GM21381 (cell line): ENCODE data around the gene PYGB.
A peak's percentile ranks its signal among the peaks of the same experiment; 100 is the strongest.

Experiments used
- ATAC-seq: cut with Tn5 transposase; IDR thresholded peaks from one replicate; pipeline ENCODE4 v1.9.1; 2021; ENCODE audit warnings: mild to moderate bottlenecking, moderate library complexity; ENCODE audit not compliant: unreplicated experiment

PYGB gene

DNA sequence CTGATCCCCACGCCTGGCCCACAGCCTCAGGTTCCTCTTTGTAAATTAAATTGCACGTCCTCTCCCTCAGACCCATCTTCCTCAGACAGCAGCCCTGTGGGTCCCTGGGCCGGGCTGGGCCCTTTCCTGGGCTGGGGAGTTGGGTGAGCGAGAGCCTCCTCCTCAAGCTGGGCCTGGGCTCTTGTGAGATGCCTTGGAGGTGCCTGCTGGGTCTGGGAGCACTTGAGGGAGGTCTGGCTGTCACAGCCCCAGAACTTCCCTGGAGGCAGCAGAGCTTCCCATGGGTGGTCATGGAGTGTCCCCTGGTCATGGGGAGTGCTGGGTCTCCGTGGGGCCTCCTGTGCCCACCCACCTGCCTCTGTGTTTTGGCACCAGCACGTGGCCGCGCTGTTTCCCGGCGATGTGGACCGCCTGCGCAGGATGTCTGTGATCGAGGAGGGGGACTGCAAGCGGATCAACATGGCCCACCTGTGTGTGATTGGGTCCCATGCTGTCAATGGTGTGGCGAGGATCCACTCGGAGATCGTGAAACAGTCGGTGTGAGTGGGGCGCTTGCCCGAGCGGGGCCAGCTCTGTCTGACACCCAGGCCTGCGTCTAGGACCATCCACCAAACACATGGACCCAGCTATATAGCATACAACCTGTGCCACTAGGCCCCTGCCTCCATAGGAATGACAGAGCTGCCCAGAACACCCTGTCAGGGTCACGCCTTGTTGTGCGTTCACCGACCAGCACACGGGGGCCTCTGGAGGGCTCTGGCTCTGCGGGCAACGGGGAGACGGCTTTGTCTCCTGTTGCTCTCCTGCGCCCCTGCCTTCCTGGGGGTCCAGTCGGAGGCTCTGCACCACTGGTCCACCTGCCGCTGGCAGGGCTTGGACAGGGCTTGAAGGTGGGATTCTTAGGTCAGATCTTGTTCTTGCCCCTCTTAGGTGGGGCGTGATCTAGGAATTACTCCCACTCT is 33.0 kb downstream of the PYGB start:
- ATAC-seq, result no peak

DNA sequence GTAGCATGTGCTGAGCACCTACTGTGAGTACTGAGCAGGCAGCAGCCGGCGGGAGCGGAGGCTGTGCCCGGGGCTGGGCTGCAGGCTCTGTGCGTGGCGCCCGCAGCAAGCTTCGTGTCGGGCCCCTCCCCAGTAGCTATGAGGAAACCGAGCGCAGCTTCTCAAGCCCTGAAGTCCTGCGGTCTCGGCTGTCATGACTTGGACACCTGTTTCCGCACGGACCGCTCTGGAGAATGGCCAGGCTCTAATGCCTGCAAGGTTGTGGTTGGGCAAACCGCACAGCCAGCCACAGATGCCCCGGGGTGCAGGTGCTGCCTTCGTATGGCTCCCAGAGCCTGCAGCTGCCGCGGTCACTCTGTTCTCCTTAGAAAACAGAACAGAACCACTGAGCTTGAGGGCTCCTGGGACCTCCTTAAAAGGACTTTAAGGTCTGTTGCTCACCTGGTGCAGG is 33.7 kb downstream of the PYGB start:
- ATAC-seq, result peak; percentile 45

GRCh38 chr20:25282034-25282781 is 34.3 kb downstream of the PYGB start:
- no peak for ATAC-seq

DNA sequence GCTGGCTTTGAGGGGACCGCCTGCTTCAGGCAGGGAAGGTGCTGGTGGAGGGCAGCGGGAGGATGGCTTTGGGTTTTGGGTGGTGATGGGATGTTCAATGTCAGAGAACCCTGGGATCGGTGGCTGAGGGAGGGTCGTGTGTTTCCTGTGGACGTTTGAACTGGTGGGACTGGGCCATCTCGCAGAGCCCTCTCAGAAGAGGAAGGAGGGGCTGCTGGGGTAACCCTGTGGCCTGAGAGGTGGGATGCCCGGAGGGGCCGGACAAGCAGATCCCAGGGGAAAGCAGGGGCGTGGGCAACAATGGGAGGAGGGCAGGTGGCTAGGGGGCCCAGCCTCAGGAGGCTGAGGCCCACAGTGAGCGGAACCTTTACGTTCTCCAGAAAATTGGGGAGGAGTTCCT is 34.9 kb downstream of the PYGB start:
- ATAC-seq, result no peak

DNA sequence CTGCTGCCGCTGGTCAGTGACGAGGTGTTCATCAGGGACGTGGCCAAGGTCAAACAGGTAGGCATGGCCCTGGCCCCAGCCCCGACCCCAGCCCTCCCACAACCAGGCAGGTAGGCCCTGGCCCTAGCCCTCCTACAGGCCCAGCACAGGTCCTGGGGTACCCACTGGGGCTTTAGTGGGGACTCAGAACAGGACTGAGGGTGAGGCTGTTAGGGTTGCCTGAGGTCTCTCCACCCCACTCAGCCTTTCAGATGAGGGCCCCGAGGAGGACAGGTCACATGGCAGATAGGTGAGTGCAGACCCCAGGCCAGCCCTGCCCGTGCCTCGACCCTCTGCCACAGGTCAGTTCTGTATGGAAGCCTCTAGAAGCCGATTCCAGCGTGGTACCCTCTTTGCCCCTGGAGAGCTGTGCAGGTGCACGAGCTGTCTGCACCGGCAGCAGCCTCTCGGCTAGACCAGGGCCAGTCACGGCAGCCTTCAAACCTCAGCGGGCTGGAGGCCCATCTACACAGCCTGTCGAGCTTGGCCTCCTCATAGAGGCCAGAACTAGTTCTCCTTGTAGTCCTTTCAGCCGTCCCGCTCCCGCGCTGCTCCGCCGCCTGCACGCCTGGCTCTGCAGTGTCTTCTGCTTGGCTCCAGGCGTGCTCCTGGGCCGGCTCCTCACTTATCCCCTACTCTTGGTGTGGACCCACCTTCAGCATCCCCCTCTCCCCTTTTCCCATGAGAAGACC is 35.5 kb downstream of the PYGB start:
- ATAC-seq, result no peak

GRCh38 chr20:25284131-25284601 is 36.3 kb downstream of the PYGB start:
- no peak for ATAC-seq

DNA sequence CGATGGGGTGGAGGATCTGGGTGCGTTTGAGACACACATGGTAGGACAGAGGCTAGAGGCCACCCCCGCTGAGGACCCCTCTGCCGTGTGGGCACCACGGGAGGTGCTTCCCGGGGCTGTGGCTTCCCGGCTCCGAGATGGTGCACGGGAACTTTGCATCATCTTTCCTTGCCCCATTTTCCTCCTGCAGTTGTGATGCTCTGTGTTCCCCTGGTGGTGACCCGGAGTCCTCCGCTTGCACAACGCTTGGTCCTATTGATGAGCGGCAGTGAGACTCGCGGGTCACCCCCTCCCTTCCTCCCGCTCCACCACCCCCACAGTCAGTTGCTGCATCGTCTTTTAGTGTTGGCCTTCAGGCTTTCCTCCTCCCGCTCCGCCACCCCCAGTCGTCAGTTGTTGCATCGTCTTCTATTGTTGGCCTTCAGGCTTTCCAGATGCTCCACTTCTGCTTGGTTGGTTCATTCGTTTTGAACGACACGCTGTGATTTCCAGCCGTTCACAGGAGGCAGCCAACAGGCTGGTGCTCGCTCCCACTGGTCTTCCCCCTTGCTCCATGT is 37.3 kb downstream of the PYGB start:
- no peak for ATAC-seq

DNA sequence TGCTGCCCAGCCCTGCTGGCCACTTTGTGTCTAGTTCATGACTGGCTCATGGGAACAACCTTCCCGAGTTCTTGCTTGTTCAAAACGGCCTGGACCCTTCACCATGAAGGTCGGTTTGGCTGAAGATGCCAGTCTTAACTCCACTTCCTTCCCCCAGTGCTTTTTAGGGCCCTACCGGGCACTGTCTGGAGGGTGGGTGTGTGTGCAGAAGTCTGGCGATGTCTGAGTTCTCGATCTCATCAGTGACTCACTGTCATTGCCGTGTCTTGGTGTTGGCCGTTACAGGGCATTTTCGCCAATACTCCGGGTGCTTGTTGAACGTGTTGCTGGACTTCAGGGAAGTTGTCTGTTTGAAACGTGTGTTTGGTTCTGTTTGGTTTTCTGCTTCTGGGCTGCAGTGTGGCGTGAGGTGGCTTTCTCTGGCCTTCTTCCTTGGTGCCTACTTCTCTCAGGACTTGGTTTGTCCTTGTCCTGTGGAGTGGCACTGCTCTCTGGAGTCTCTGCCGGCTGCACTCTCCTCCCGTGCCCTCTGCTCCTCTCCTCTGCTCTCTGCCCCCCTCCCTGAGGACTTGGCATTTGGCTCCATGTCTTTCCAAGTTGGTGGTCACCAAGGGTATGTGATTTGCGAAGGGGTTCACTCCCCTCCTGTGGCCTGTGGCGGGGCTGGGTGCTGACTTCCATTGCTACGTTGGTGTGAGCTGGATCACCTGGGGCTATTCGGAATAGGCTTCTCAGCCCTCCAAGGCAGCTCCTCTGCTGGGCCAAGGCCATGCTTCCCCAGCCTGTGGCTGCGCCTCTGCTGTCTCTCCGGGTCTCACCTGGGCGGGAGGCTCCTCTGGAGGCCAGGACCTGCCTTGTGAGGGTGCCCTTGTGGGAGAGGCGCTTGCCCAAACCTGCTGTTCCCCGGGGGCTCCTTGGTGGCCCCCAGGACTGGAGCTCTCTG is 38.2 kb downstream of the PYGB start:
- no peak for ATAC-seq

- no peak for ATAC-seq
Observed at GRCh38 chr20:25286917-25287316, 39.0 kb downstream of the PYGB start.

GRCh38 chr20:25287631-25288290 is 39.9 kb downstream of the PYGB start:
- ATAC-seq, result no peak

DNA sequence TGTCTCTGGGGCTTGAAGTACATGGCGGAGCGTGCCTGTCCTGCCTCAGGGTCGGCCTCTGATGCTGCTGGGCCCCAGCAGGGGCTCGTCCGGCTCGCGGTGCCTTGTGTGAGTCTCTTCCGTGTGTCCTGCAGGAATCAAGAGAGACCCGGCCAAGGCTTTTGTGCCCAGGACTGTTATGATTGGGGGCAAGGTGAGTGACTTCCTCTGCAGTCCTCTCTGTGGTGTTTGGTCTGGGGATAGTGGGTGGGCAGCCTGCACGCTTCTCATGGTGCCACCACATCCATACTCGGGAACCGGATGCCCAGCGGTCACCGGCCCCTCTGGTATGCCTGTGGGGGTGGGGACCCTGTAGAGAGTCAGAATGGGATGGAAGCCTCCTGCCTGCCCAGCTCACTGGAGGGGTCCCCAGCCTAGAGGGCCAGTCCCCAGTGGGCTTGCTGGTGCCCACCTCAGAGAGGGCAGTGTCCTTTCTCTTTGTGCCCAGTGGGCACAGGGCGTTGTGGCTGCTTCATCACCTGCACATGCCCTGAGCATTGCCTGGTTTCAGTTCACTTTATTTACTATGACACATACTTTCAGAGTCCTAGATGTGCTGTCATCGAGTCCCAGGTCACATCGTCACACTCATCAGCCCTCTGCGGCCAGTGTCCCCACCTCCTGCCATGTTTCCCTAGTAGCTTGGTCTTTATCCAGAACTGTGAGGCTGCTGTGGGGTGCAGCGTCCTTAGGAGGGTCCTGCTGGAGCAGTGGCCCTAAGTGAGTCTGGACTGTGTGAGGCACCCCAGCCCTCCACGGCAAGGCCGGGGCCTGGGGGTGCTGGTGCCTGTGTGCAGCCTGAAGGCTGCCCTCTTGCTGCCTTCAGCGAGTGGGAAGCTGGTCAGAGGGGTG is 40.7 kb downstream of the PYGB start:
- ATAC-seq, result peak; percentile 97

DNA sequence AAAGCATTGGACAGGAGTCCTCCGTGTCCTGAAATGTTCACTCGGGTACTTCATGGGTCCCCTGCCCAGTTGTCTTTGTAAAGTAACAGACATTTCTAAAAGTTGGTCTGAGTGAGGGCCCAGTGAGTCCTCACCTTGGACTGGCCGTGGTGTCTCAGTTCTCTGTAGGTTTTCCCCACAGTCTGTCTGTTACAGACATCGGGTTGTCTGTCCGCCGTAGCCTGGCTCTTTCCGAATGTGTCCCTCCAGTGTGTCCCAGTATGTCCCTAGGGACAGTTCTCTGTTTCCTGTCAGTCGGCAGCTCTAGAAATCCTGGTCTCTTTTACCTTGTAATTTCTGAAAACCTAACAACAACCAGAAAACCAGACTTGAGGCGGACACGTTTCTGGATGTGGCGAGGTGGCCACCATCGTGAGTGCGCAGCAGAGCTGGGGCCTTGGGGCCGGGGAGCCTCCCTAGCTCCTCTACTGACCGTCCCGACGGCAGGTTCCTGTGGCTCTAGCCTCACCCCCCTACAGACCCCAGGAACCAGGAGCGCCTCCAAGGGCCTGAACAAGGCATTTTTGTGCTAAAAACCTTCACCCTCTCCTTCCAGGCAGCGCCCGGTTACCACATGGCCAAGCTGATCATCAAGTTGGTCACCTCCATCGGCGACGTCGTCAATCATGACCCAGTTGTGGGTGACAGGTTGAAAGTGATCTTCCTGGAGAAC is 42.2 kb downstream of the PYGB start:
- ATAC-seq, result no peak

- no peak for ATAC-seq
Observed at GRCh38 chr20:25290646-25291431, 43.0 kb downstream of the PYGB start.

DNA sequence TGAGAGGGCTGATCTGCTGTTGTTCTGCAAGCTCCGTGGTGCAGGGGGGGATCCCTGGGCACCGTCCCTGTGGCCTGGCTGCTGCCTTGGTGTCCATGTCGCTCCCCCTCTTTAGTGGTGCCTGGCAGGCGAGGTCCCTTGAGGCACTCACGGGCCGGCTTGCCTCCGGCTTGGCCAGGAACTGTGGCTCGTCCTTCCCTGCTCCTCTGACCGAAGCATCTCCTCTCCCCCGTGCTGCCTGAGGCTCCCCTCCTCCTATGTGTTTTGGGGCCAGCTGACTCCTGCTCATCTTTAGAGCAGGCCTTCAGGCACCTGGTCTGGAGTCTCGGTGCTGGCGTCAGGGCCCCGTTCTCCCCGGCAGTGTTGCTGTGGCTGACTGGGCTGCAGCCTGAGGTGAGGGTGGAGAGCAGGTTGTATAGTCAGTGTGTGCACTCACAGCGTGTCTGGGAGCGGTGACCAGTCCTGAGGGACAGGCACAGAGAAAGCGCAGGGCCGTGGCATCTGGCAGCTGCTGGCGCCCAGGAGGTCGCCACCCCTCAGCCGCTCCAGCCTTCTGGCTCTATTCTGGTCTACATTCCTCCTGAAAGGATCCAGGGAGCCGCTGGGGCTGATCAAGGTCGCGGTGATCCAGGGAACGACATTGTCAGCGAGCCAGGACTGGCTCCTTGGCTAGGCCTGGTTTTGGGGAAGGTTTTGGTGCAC is 43.7 kb downstream of the PYGB start:
- no peak for ATAC-seq

DNA sequence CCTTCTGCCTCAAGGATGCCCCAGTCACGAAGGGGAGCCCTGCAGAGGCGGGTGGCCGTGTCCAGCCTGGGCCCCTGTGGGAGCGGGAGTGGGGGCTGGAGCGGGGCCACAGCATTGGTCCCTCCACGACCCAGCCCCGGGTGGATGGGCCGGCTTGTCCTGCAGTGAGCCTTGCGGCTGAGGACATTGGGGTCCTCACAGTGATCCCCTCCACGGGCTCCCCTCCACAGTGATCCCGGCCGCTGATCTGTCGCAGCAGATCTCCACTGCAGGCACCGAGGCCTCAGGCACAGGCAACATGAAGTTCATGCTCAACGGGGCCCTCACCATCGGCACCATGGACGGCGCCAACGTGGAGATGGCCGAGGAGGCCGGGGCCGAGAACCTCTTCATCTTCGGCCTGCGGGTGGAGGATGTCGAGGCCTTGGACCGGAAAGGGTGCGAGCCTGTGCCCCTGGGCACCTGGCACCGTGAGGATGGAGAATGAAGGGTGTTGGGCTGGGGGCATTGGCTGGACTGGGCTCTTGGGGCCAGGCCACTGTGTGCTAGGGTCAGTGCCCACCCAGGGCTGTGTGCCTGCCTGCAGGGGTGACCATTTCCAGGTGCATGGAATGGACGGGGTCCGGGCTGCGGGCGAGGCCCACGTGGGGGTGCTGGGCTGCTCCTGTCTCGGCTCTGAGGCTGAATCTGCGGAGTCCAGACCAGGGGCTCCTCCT is 44.4 kb downstream of the PYGB start:
- ATAC-seq, result no peak

- ATAC-seq, result no peak
Observed at GRCh38 chr20:25293507-25293906, 45.6 kb downstream of the PYGB start.
